A549 (cell line): Measurements from ENCODE around the gene SEZ6L2. TPM values are rescaled to one million over a fixed set of nuclear protein-coding genes. Genes with fewer than 3 reads are reported as not detected.

Experiments used
- ATAC-seq, 2 experiments: fragments of 200-7000 bp in 1 of 2; fragments of >200 bp in 1 of 2; cut with Nextera tagmentation in 1 of 2; cut with Tn5 transposase in 1 of 2; 3 replicates each; pipeline versions ENCODE4 v1.8.0 to v1.9.1; 2018 to 2020; ENCODE audit warnings: mild to moderate bottlenecking in 1 of 2, moderate library complexity in 1 of 2
- CTCF ChIA-PET: fragments of 300-600 bp; sonication (Branson Sonifier 250); formaldehyde crosslinking; extraction: SDS; loops from one replicate; lab custom pipeline; 2021; ENCODE audit warnings: antibody characterized with exemption, inconsistent platforms; lab: Yijun Ruan, JAX
- POLR2A ChIA-PET: fragments of 350-600 bp; formaldehyde crosslinking; extraction: SDS; loops from one replicate; lab custom pipeline; 2021; ENCODE audit warnings: antibody characterized with exemption, inconsistent platforms; lab: Yijun Ruan, JAX
- DNase-seq, 2 experiments: peaks; one replicate each; pipeline versions ENCODE4 v3.0.0 to v3.0.0-alpha.2; 2011 to 2016; ENCODE audit warnings: low read depth in 1 of 2, low spot score in 1 of 2
- FAIRE-seq: peaks from 2 replicates; lab custom pipeline; 2011; peaks lifted over from hg19 to GRCh38; lab: Jason Lieb, UNC
- H3K27ac ChIP-seq, 2 experiments: fragments of >200 bp; sonication (Bioruptor Twin); formaldehyde crosslinking; 3 replicates each; pipeline ENCODE4 v1.5.1; 2016 to 2017
- H3K4me1 ChIP-seq: fragments of >200 bp; sonication (Bioruptor Twin); formaldehyde crosslinking; 3 replicates; pipeline ENCODE4 v1.6.1; 2016
- H3K4me2 ChIP-seq: fragments of >200 bp; sonication (Bioruptor Twin); formaldehyde crosslinking; 3 replicates; pipeline ENCODE4 v1.6.1; 2016
- H3K4me3 ChIP-seq: fragments of >200 bp; sonication (Bioruptor Twin); formaldehyde crosslinking; 3 replicates; pipeline ENCODE4 v1.5.1; 2016
- H3K9me3 ChIP-seq: fragments of >200 bp; sonication (Bioruptor Twin); formaldehyde crosslinking; 3 replicates; pipeline ENCODE4 v1.6.1; 2016
- CBX2 ChIP-seq: fragments of 200-600 bp; sonication (generic); IDR thresholded peaks from 2 replicates; pipeline ENCODE4 v1.6.1; 2016; ENCODE audit warnings: low read depth, mild to moderate bottlenecking, borderline replicate concordance
- CHD4 ChIP-seq: fragments of 200-600 bp; sonication (generic); IDR thresholded peaks from 2 replicates; pipeline ENCODE4 v1.6.1; 2016; ENCODE audit warnings: antibody characterized with exemption, mild to moderate bottlenecking, borderline replicate concordance
- EHMT2 ChIP-seq: fragments of 200-600 bp; sonication (generic); IDR thresholded peaks from 2 replicates; pipeline ENCODE4 v1.6.1; 2016; ENCODE audit warnings: antibody characterized with exemption, low read depth, mild to moderate bottlenecking, moderate library complexity
- HOXA7 ChIP-seq: fragments of 250-450 bp; sonication (Bioruptor Pico); IDR thresholded peaks from 2 replicates; pipeline ENCODE4 v1.5.0; 2020; ENCODE audit warnings: mild to moderate bottlenecking, moderate library complexity
- HOXB5 ChIP-seq: fragments of 250-450 bp; sonication (Bioruptor Pico); IDR thresholded peaks from 2 replicates; pipeline ENCODE4 v1.5.0; 2020; ENCODE audit warnings: mild to moderate bottlenecking, moderate library complexity
- JUN ChIP-seq, 2 experiments: fragments of >200 bp; sonication (Bioruptor Twin); formaldehyde crosslinking; IDR thresholded peaks; 2 replicates in 1 of 2; 3 replicates in 1 of 2; pipeline ENCODE4 v1.6.1; 2016 to 2017
- MAFK ChIP-seq: fragments of 450-650 bp; IDR thresholded peaks from 2 replicates; pipeline ENCODE4 v1.6.1; 2014; ENCODE audit not compliant: partially characterized antibody
- MAX ChIP-seq: IDR thresholded peaks from 2 replicates; pipeline ENCODE4 v1.6.1; 2012
- MYC ChIP-seq: IDR thresholded peaks from 2 replicates; pipeline ENCODE4 v1.6.1; 2012; ENCODE audit warnings: mild to moderate bottlenecking, inconsistent platforms, low read length, improper control_type of control experiment, borderline replicate concordance
- NFE2L2 ChIP-seq: fragments of 150-350 bp; conservative IDR thresholded peaks from 2 replicates; pipeline ENCODE4 v1.6.1; 2014; ENCODE audit warnings: low read length
- POLR2AphosphoS2 ChIP-seq: conservative IDR thresholded peaks from 2 replicates; pipeline ENCODE4 v1.6.1; 2012; ENCODE audit warnings: low read length, improper control_type of control experiment, inconsistent platforms
- RARB ChIP-seq: fragments of 250-450 bp; sonication (Bioruptor Pico); IDR thresholded peaks from 2 replicates; pipeline ENCODE4 v1.8.0; 2021; ENCODE audit warnings: mild to moderate bottlenecking, moderate library complexity
- RCOR1 ChIP-seq: fragments of 150-350 bp; IDR thresholded peaks from 2 replicates; pipeline ENCODE4 v1.6.1; 2014; ENCODE audit warnings: antibody characterized with exemption, low read length, low read depth
- SREBF2 ChIP-seq: fragments of 450-650 bp; IDR thresholded peaks from 2 replicates; pipeline ENCODE4 v1.6.1; 2014; ENCODE audit warnings: mild to moderate bottlenecking, moderate library complexity
- TFCP2L1 ChIP-seq: fragments of 250-450 bp; sonication (Bioruptor Pico); IDR thresholded peaks from 2 replicates; pipeline ENCODE4 v1.5.0; 2021; ENCODE audit warnings: mild to moderate bottlenecking
- TP53 ChIP-seq: fragments of 250-450 bp; sonication (Bioruptor Pico); IDR thresholded peaks from 2 replicates; pipeline ENCODE4 v1.5.0; 2021; ENCODE audit warnings: mild to moderate bottlenecking, moderate library complexity
- USF2 ChIP-seq: fragments of 450-650 bp; IDR thresholded peaks from 2 replicates; pipeline ENCODE4 v1.6.1; 2014; ENCODE audit warnings: antibody characterized with exemption
- ZC3H11A ChIP-seq: fragments of 450-650 bp; IDR thresholded peaks from 2 replicates; pipeline ENCODE4 v1.6.1; 2014; ENCODE audit warnings: antibody characterized with exemption, mild to moderate bottlenecking
- ZNF302 ChIP-seq: fragments of 250-450 bp; sonication (Bioruptor Pico); IDR thresholded peaks from 2 replicates; pipeline ENCODE4 v1.9.0; 2021; ENCODE audit warnings: inconsistent platforms, mild to moderate bottlenecking, moderate library complexity
- WGBS: methylation state at CpG from one replicate; pipeline ENCODE4 v1.1.6; 2017; ENCODE audit errors: missing lambda C conversion rate; 5-methylcytosine and 5-hydroxymethylcytosine counted together
- polyA plus RNA-seq, 4 experiments: library from polyadenylated mRNA; depleted of rRNA in 3 of 4; stranded (reverse); fragments of >200 nt; fragmentation: RNase III in 1 of 4; extraction: RNeasy Plus Mini Kit Qiagen cat#74134 plus additional on column Dnase treatment in 1 of 4; gene quantifications; 2 replicates in 3 of 4; 3 replicates in 1 of 4; pipeline ENCODE4 v1.2.3, GENCODE V29; 2011 to 2017
- TF ChIP-seq, protein P1 (sequence below): fragments of >200 bp; sonication (Bioruptor Twin); formaldehyde crosslinking; IDR thresholded peaks from 3 replicates; pipeline ENCODE4 v1.6.1; 2016
- TF ChIP-seq, protein P2 (sequence below): IDR thresholded peaks from 2 replicates; pipeline ENCODE4 v1.6.1; 2012
- TF ChIP-seq, protein P3 (sequence below): IDR thresholded peaks from 2 replicates; pipeline ENCODE4 v1.6.1; 2012; ENCODE audit warnings: low read depth, borderline replicate concordance

Gene SEZ6L2
- polyA plus RNA-seq, 2 of the 4 experiments (the other 2 are of a cell fraction) = 4.3 to 11.4 TPM

DNA sequence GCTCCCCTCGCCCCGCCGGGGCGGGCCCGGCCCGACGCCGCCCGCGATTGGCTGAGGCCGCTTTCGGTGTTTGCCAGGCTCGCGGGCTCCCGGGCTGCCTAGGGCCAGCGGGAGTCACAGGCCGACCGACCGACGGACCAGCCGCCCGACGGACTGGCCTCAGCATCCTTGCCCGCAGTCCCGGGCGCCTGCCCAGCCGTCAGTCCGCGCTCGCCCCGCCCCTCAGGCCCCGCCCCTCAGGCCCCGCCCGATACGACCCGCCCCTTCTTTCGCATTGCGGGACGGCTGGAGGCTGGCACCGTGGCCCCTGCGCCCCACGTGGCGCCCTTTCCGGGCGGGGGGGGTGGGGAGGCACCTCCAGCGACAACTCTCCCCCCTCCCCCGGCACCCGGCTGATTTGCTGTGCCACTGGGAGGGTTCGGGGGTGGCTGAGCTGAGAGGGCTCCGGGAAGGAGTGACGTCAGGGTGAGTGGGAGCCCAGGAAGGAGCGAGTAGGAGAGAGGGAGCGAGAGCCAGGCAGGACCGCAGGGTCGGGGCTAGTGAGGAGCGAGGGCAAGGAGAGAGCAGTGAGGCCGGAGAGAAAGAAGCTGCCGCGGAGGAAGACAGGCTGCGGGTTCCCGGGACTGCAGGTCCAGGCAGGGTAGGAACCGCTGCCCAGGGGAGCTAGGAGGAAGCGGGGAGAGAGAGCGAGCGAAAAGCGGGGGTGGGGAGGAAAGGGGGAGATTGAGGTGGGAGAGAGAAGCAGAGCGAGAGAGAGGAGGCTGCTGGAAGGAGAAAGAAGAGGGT, 945 bp upstream of the SEZ6L2 start, which contains the start of gene ASPHD1:
Gene ASPHD1, plus strand, starts transcription at position 387 of the 786 bp plus-strand sequence. CDS start 484 bp downstream, outside the sequence.
- DNase-seq (peak; percentile 77 to 87), ATAC-seq (peak; percentile 73 to 79), FAIRE-seq (no peak)
- CTCF ChIA-PET = interaction anchor here (0.7 to 5.4 kb wide), 21 partner anchors 8 to 131 kb away, joined by 3 to 41 read pairs (median 4); no protein-coding TSS in a partner anchor
- H3K9me3 ChIP-seq = no peaks in the 10 kb centered on the region
- WGBS = 3% methylated on average over 43 of the region's 67 CpGs
- peak within 1 kb of the TSS; percentile 98 for H3K4me2 ChIP-seq
- peak within 1 kb of the TSS; percentile 68 for H3K4me3 ChIP-seq
- no peak for TF ChIP-seq POLR2AphosphoS2
- TF ChIP-seq RARB (CRISPR knock-in tag) = no peak
- no peak for TF ChIP-seq ZNF302 (CRISPR knock-in tag)
- no peak for TF ChIP-seq CHD4
- no peak for TF ChIP-seq ZC3H11A
- TF ChIP-seq CBX2 = no peak
- no peak for TF ChIP-seq SREBF2
- TF ChIP-seq JUN (IDR thresholded peaks at IDR 0.05) = peak in 1 of 2 experiments; percentile 30; a peak in 1 of 5 replicates
- no peak for TF ChIP-seq MAFK
- peak; percentile 57 for TF ChIP-seq USF2
- no peak for TF ChIP-seq HOXA7 (CRISPR knock-in tag)
- TF ChIP-seq HOXB5 (CRISPR knock-in tag) = 0 out of 2 replicates have a peak, but pooled peaks have one; percentile 31
- peak; percentile 71; the same call in 1 of the 2 replicates for TF ChIP-seq TFCP2L1 (CRISPR knock-in tag)
- TF ChIP-seq, protein P1, sequence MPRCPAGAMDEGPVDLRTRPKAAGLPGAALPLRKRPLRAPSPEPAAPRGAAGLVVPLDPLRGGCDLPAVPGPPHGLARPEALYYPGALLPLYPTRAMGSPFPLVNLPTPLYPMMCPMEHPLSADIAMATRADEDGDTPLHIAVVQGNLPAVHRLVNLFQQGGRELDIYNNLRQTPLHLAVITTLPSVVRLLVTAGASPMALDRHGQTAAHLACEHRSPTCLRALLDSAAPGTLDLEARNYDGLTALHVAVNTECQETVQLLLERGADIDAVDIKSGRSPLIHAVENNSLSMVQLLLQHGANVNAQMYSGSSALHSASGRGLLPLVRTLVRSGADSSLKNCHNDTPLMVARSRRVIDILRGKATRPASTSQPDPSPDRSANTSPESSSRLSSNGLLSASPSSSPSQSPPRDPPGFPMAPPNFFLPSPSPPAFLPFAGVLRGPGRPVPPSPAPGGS = no peak
- TF ChIP-seq TP53 (CRISPR knock-in tag) = no peak
- TF ChIP-seq MYC = peak; percentile 20; the same call in 1 of the 2 replicates
- TF ChIP-seq, protein P2, sequence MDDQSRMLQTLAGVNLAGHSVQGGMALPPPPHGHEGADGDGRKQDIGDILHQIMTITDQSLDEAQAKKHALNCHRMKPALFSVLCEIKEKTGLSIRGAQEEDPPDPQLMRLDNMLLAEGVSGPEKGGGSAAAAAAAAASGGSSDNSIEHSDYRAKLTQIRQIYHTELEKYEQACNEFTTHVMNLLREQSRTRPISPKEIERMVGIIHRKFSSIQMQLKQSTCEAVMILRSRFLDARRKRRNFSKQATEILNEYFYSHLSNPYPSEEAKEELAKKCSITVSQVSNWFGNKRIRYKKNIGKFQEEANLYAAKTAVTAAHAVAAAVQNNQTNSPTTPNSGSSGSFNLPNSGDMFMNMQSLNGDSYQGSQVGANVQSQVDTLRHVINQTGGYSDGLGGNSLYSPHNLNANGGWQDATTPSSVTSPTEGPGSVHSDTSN = no peak
- TF ChIP-seq, protein P3, sequence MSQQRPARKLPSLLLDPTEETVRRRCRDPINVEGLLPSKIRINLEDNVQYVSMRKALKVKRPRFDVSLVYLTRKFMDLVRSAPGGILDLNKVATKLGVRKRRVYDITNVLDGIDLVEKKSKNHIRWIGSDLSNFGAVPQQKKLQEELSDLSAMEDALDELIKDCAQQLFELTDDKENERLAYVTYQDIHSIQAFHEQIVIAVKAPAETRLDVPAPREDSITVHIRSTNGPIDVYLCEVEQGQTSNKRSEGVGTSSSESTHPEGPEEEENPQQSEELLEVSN = no peak
- TF ChIP-seq NFE2L2 = no peak
- TF ChIP-seq MAX = peak; percentile 84
- TF ChIP-seq EHMT2 = no peak
- no peak for TF ChIP-seq RCOR1
- peaks cover 16% of the 10 kb centered on the region for H3K4me1 ChIP-seq
- peak within 1 kb of the TSS; percentile 80 to 88 for H3K27ac ChIP-seq
- POLR2A ChIA-PET = interaction anchor here (0.6 to 2.3 kb wide), 14 partner anchors 11 to 165 kb away, joined by 3 to 12 read pairs (median 5); partner anchors contain the start of genes ALDOA, CDIPT, HIRIP3 and INO80E
